ENCODE measurements around the gene GDF2. TPM values are rescaled to one million over a fixed set of nuclear protein-coding genes. Genes with fewer than 3 reads are reported as not detected.

GDF2 gene
- total and polyA plus RNA-seq, 3 donors from 2014 or later = 0.19 to 0.39 TPM; not detected in 1

GRCh38 chr10:47294501-47294900, 27.8 kb upstream of the GDF2 start:
- 80 to 98% methylated on average over 5 of the region's 5 CpGs for WGBS, 2 donors
- H3K36me3 ChIP-seq (ENCODE audit: low read depth, missing control alignments) = no peaks in the 10 kb centered on the region
- H3K27me3 ChIP-seq = no peaks in the 10 kb centered on the region
- H3K27ac ChIP-seq = no peak overlapping the region
- no peak overlapping the region for H3K4me3 ChIP-seq
- TF ChIP-seq POLR2A (IDR thresholded peaks at IDR 0.05) (no peak), CTCF (IDR thresholded peaks at IDR 0.05) (no peak)
- DNase-seq = peak; percentile 7
- H3K4me1 ChIP-seq = peaks cover 15% of the 10 kb centered on the region
- H3K9me3 ChIP-seq = no peaks in the 10 kb centered on the region
- intact Hi-C loops (cut with DNase I; ENCODE audit: low total_unique reads) = no loop called here

- Histone ChIP-seq H3K9me3 (no peaks in the 10 kb centered on the region), H3K36me3 (ENCODE audit: low read depth, missing control alignments) (no peaks in the 10 kb centered on the region), H3K27me3 (no peaks in the 10 kb centered on the region), H3K4me3 (no peak overlapping the region), H3K27ac (peak overlapping the region in 1 of 2 donors; percentile 14), H3K4me1 (peaks cover 18% of the 10 kb centered on the region)
- intact Hi-C loops (cut with DNase I; ENCODE audit: low total_unique reads) = no loop called here
- WGBS, 2 donors = 85 to 92% methylated on average over 5 of the region's 5 CpGs
- TF ChIP-seq CTCF (IDR thresholded peaks at IDR 0.05) (no peak), POLR2A (IDR thresholded peaks at IDR 0.05) (no peak)
- peak; percentile 9 for DNase-seq
These were observed 26.8 kb upstream of the GDF2 start for GRCh38 chr10:47295411-47295810.

- WGBS, 2 donors = 64 to 70% methylated on average over 12 of the region's 12 CpGs
- Histone ChIP-seq H3K9me3 (no peaks in the 10 kb centered on the region), H3K27ac (peak overlapping the region in 1 of 2 donors; percentile 14), H3K27me3 (no peaks in the 10 kb centered on the region), H3K4me1 (peaks cover 22% of the 10 kb centered on the region), H3K36me3 (ENCODE audit: low read depth, missing control alignments) (no peaks in the 10 kb centered on the region), H3K4me3 (no peak overlapping the region)
- TF ChIP-seq CTCF (IDR thresholded peaks at IDR 0.05) (no peak), POLR2A (IDR thresholded peaks at IDR 0.05) (no peak)
- intact Hi-C loops (cut with DNase I; ENCODE audit: low total_unique reads) = no loop called here
- peak; percentile 9 for DNase-seq
These were observed 25.9 kb upstream of the GDF2 start for GRCh38 chr10:47296156-47296894.

- Histone ChIP-seq H3K36me3 (ENCODE audit: low read depth, missing control alignments) (no peaks in the 10 kb centered on the region), H3K27me3 (no peaks in the 10 kb centered on the region), H3K9me3 (no peaks in the 10 kb centered on the region), H3K27ac (peak overlapping the region; percentile 31 to 79), H3K4me1 (peaks cover 22% of the 10 kb centered on the region), H3K4me3 (no peak overlapping the region)
- intact Hi-C loops (cut with DNase I; ENCODE audit: low total_unique reads) = no loop called here
- 38 to 64% methylated on average over 1 of the region's 1 CpG for WGBS, 2 donors
- no peak for DNase-seq
- TF ChIP-seq POLR2A (IDR thresholded peaks at IDR 0.05) = no peak
- TF ChIP-seq CTCF (IDR thresholded peaks at IDR 0.05) = no peak
These were observed 25.3 kb upstream of the GDF2 start for GRCh38 chr10:47296941-47297340.

All from testis (tissue), 3 donors.